ENCODE measurements around the gene IFT25.

The IFT25 gene

DNA sequence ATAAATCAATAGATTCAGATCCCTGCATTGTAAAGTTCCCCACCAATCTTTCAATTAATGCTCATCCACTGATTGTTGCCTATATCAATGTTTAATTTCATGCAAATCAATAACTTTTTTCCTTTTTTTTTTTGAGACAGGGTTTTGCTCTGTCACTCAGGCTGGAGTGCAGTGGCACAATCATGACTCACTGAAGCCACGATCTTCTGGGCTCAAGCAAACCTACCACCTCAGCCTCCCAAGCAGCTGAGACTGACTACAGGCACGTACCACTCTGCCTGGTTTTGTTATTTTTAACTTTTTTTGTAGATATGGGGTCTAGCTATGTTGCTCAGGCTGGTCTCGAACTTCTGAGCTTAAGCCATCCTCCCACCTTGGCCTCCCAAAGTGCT is 25.8 kb downstream of the IFT25 start:
- H3K4me3 Mint-ChIP-seq: no peak overlapping the region
- H3K27me3 Mint-ChIP-seq: no peaks in the 10 kb centered on the region
- peak overlapping the region; percentile 82 for H3K27ac Mint-ChIP-seq
- no peaks in the 10 kb centered on the region for H3K9me3 Mint-ChIP-seq (ENCODE audit: low read depth)
- peaks cover 27% of the 10 kb centered on the region for H3K4me1 Mint-ChIP-seq (ENCODE audit: low read depth)
- H3K36me3 Mint-ChIP-seq: peaks cover 13% of the 10 kb centered on the region

- Mint-ChIP-seq H3K27me3 (no peaks in the 10 kb centered on the region), H3K4me1 (ENCODE audit: low read depth) (peaks cover 27% of the 10 kb centered on the region), H3K36me3 (peaks cover 11% of the 10 kb centered on the region), H3K9me3 (ENCODE audit: low read depth) (no peaks in the 10 kb centered on the region), H3K27ac (no peak overlapping the region), H3K4me3 (no peak overlapping the region)
These were observed 27.2 kb downstream of the IFT25 start for GRCh38 chr1:53918343-53918742.

DNA sequence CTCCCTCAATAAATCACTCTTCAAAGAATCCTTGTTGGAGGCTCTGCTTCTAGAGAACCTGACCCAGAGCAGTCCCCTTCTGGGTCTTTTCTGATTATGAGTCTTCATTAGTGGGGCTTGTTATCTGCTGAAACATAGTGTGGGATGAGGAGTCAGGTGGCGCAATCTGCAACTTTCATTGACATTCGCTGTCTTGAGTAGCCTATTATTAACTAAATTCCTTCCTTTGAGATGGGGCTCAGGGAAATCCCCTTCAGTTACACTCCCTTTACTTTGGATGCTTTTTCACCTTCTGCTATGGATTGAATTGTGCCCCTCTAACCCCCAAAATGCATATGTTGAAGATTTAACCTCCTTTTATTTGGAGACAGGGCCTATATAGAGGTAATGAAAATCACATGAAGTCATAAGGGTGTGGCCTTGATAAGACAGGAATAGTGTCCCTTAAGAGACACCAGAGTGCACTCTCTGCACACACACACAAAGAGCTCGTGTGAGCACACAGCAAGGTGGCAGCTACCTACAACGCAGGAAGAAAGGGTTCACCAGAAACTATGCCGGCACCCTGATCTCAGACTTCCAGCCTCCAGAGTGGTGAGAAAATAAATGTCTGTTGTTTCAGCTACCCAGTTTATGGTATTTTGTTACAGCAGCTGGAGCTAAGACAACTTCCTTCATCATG is 32.0 kb downstream of the IFT25 start:
- no peak overlapping the region for H3K27ac Mint-ChIP-seq
- H3K27me3 Mint-ChIP-seq: no peaks in the 10 kb centered on the region
- peaks cover 15% of the 10 kb centered on the region for H3K4me1 Mint-ChIP-seq (ENCODE audit: low read depth)
- H3K9me3 Mint-ChIP-seq (ENCODE audit: low read depth): no peaks in the 10 kb centered on the region
- no peak overlapping the region for H3K4me3 Mint-ChIP-seq
- H3K36me3 Mint-ChIP-seq: peaks cover 6% of the 10 kb centered on the region

DNA sequence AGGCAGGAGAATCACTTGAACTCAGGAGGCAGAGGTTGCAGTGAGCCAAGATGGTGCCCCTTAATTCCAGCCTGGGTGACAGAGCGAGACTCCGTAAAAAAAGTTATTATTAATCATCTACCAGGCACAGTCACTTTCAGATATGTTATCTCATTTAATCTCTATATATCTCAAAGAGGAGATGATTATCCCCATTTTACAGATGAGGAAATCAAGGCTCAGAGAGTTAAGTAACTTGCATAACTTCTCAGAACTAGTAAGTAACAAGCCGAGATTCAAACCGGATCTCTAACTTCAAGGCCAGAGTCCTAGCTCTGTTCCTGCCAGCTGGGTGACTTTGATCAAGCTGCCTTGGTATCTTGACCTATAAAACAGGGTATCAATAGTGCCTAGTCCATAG is 34.1 kb downstream of the IFT25 start:
- H3K9me3 Mint-ChIP-seq (ENCODE audit: low read depth): no peaks in the 10 kb centered on the region
- H3K27me3 Mint-ChIP-seq: no peaks in the 10 kb centered on the region
- H3K36me3 Mint-ChIP-seq: peaks cover 2% of the 10 kb centered on the region
- no peak overlapping the region for H3K27ac Mint-ChIP-seq
- H3K4me3 Mint-ChIP-seq: no peak overlapping the region
- H3K4me1 Mint-ChIP-seq (ENCODE audit: low read depth): peaks cover 10% of the 10 kb centered on the region

GRCh38 chr1:53909946-53910345 is 35.6 kb downstream of the IFT25 start:
- Mint-ChIP-seq H3K9me3 (ENCODE audit: low read depth) (no peaks in the 10 kb centered on the region), H3K27ac (no peak overlapping the region), H3K4me3 (no peak overlapping the region), H3K36me3 (no peaks in the 10 kb centered on the region), H3K4me1 (ENCODE audit: low read depth) (no peaks in the 10 kb centered on the region), H3K27me3 (no peaks in the 10 kb centered on the region)

- no peaks in the 10 kb centered on the region for H3K4me1 Mint-ChIP-seq (ENCODE audit: low read depth)
- H3K36me3 Mint-ChIP-seq: no peaks in the 10 kb centered on the region
These were observed 39.4 kb downstream of the IFT25 start for GRCh38 chr1:53906121-53906520.

GRCh38 chr1:53905509-53905908 is 40.0 kb downstream of the IFT25 start:
- Mint-ChIP-seq H3K27me3 (no peaks in the 10 kb centered on the region), H3K27ac (no peak overlapping the region), H3K36me3 (no peaks in the 10 kb centered on the region), H3K9me3 (ENCODE audit: low read depth) (no peaks in the 10 kb centered on the region), H3K4me1 (ENCODE audit: low read depth) (no peaks in the 10 kb centered on the region), H3K4me3 (no peak overlapping the region)

More at GRCh38 chr1:53906121-53906520, 39.4 kb downstream of the IFT25 start:
- Mint-ChIP-seq H3K27me3 (no peaks in the 10 kb centered on the region), H3K9me3 (ENCODE audit: low read depth) (no peaks in the 10 kb centered on the region), H3K4me3 (no peak overlapping the region), H3K27ac (no peak overlapping the region)

DNA sequence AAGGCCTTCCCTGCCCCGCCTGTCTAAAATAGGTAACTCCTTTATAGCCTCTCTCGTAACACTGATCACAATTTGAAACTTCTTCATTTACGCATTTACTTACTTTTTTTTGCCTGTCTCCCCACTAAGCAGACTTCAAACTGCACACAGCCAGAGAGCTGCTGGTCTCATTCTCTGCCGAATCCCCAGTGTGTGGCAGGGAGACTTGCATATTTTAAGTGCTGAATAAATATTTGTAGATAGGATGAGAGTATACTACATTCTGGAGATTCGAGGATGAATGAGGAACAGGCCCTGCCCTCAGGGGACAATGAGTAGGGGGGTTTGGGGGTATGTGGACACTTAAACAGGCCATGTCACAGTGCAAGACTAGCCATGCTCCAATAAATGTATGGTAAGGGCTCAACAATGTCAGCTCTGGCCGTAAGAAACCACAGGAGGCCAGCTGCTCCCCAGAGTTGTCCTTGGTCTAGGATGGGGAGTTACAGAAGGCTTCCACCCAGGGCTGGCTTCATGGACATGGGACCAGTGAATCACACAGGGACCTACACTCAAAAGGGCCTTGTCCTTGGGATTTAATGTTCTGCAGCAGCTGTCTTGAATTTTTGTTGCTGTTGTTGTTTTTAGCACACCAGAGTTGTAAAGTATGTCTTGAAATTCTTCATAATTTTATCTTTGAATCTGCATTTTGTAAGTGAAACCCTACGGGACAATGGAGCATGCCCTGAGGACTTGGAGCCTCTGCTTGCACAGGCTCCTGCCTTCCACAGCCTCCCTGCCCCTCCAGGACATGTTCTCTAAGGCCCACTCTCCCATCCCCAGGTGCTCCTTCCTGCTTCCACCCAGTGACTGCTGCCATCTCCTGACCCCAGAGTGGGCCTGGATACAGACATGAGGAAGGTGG is 43.0 kb downstream of the IFT25 start:
- no peaks in the 10 kb centered on the region for H3K27me3 Mint-ChIP-seq
- H3K4me3 Mint-ChIP-seq: no peak overlapping the region
- H3K36me3 Mint-ChIP-seq: peaks cover 3% of the 10 kb centered on the region
- H3K9me3 Mint-ChIP-seq (ENCODE audit: low read depth): no peaks in the 10 kb centered on the region
- no peaks in the 10 kb centered on the region for H3K4me1 Mint-ChIP-seq (ENCODE audit: low read depth)
- H3K27ac Mint-ChIP-seq: no peak overlapping the region

DNA sequence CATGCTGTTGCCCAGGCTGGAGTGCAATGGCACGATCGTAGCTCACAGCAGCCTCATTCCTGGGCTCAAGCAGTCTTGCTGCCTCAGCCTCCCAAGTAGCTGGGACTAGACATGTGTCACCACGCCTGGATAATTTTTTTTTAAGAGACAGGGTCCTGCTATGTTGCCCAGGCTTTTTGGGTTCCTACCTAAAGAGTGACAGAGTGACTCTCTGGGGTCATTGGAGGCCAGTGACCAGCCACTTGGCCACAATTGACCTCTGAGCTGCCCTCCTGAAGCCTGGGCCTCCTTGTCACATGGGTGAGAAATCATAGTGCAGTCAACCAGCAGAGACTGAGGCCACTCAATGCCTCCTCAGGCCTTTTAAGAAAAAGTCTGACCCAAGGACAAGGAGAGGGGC is 45.8 kb downstream of the IFT25 start:
- Mint-ChIP-seq H3K4me1 (ENCODE audit: low read depth) (no peaks in the 10 kb centered on the region), H3K27ac (no peak overlapping the region), H3K27me3 (peaks cover 4% of the 10 kb centered on the region), H3K9me3 (ENCODE audit: low read depth) (no peaks in the 10 kb centered on the region), H3K36me3 (peaks cover 10% of the 10 kb centered on the region), H3K4me3 (no peak overlapping the region)

DNA sequence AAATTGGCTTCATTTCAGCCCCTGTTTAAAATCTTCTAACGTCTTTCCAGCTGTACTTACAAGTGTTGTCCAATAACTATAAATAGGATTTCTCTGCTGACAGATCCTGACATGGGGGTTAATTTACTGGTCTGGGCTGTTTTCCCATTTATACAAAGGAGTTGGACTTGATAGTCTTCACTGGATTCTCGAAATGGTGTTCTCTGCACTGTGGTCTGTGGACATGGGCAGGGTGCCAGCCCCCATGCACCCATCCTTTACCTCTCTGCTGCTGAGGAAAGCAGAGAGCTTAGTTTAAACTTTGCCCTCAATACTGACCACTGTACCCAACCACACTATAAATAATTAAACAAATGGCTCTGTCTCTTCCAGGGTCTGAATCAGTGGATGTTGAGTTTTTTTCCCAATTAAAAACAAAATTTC is 46.3 kb downstream of the IFT25 start:
- H3K27me3 Mint-ChIP-seq: peaks cover 7% of the 10 kb centered on the region
- peaks cover 11% of the 10 kb centered on the region for H3K36me3 Mint-ChIP-seq
- H3K4me3 Mint-ChIP-seq: no peak overlapping the region
- H3K4me1 Mint-ChIP-seq (ENCODE audit: low read depth): no peaks in the 10 kb centered on the region
- no peaks in the 10 kb centered on the region for H3K9me3 Mint-ChIP-seq (ENCODE audit: low read depth)
- no peak overlapping the region for H3K27ac Mint-ChIP-seq

DNA sequence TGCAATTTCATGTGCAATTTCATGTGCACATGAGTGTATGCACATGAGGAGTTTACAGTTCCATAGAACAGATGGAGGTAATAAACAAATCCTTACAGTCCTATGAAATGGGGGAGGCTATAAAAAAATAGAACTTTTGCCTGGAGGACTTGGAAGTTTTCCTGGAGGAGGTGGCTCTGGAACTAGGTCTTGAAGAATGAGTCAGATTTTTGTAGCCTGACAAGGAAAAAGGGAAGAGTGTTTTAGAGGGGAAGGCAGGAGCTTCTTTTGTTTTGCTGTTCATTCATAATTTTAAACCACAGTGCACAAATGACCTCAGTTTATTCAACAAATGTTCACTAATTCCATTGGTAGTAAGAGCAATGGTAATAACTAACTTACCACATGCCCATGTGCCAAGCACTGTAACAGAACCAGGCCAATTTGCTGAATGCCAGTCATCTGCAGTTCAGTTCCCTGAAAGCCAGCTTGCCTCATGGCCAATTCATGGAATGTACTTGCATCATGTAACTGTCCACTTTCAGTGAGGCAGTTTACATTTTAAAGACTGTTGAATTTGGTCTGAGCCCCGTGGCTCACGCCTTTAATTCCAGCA is 48.8 kb downstream of the IFT25 start:
- Mint-ChIP-seq H3K27me3 (peaks cover 7% of the 10 kb centered on the region), H3K4me3 (no peak overlapping the region), H3K4me1 (ENCODE audit: low read depth) (no peaks in the 10 kb centered on the region), H3K27ac (no peak overlapping the region), H3K36me3 (peaks cover 11% of the 10 kb centered on the region), H3K9me3 (ENCODE audit: low read depth) (no peaks in the 10 kb centered on the region)

DNA sequence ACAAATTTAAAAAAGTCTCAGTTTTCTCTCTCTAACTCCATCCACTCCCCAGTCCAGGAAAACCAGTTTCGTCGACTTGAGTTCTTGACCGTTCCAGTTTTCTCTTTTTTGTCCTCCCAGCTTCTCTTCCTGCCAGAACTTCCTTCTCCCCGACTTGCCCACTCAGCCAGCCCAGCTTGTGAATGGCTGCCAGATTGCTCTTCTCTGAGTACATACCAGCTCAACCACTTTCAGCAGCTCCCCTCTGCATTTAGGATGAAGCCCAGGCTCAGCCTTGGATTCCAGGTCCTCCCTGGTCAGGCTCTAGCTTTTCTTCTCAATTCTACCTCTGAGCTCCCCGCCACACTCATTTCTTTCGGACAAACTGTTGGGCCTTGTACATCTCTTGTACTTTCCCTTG is 50.1 kb downstream of the IFT25 start:
- H3K27me3 Mint-ChIP-seq: peaks cover 7% of the 10 kb centered on the region
- H3K36me3 Mint-ChIP-seq: peaks cover 11% of the 10 kb centered on the region
- H3K4me3 Mint-ChIP-seq: no peak overlapping the region
- H3K4me1 Mint-ChIP-seq (ENCODE audit: low read depth): peaks cover 11% of the 10 kb centered on the region
- no peak overlapping the region for H3K27ac Mint-ChIP-seq
- no peaks in the 10 kb centered on the region for H3K9me3 Mint-ChIP-seq (ENCODE audit: low read depth)

DNA sequence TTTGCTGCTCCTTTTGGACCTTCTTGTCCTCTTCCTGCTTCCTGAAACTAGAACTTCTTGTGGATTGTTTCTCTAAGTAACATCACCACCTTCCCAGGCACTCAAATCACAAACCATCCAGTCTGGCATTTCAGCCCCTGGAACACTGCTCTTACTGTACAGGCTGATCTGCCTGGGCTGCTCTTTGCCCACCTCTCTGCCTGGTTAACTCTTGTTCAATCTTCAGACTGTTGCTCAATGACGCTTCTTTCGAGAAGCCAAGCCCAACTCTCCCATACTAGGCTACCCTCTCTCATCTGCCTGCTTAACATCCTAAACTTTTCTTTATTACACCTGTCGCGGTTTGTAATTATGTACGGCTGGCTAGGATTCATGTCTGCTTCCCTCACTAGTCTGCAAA is 50.9 kb downstream of the IFT25 start:
- Mint-ChIP-seq H3K4me1 (ENCODE audit: low read depth) (peaks cover 17% of the 10 kb centered on the region), H3K27me3 (peaks cover 7% of the 10 kb centered on the region), H3K9me3 (ENCODE audit: low read depth) (no peaks in the 10 kb centered on the region), H3K36me3 (peaks cover 11% of the 10 kb centered on the region), H3K27ac (peak overlapping the region; percentile 5), H3K4me3 (no peak overlapping the region)

DNA sequence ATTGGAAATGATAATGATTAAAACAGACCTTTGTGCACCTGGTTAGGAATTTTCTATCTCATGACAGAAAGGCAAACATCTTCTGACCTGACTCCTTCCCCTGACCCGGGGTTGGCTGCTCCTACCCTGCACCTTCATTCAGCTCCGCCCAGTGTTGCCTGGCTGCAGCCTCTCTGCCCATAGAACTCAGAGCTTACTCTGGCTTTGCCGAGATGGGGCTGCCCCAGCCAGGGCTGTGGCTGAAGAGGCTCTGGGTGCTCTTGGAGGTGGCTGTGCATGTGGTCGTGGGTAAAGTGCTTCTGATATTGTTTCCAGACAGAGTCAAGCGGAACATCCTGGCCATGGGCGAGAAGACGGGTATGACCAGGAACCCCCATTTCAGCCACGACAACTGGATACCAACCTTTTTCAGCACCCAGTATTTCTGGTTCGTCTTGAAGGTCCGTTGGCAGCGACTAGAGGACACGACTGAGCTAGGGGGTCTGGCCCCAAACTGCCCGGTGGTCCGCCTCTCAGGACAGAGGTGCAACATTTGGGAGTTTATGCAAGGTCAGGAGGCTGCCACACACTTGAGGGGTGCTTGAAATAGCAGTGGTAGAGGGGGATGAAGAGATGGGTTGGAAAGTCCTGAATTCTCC is 51.4 kb downstream of the IFT25 start, which contains the start of gene DIO1:
DIO1 (plus strand) TSS at position 189 of the 638 bp plus-strand sequence; CDS start at position 213, 24 bp downstream.
- no peak within 1 kb of the TSS for H3K4me3 Mint-ChIP-seq
- H3K36me3 Mint-ChIP-seq: peaks cover 11% of the 10 kb centered on the region

GRCh38 chr1:53892911-53893310 is 52.6 kb downstream of the IFT25 start:
- no peaks in the 10 kb centered on the region for H3K9me3 Mint-ChIP-seq (ENCODE audit: low read depth)
- peaks cover 7% of the 10 kb centered on the region for H3K27me3 Mint-ChIP-seq
- H3K4me3 Mint-ChIP-seq: no peak overlapping the region
- peaks cover 9% of the 10 kb centered on the region for H3K36me3 Mint-ChIP-seq
- H3K27ac Mint-ChIP-seq: peak overlapping the region; percentile 58
- H3K4me1 Mint-ChIP-seq (ENCODE audit: low read depth): peaks cover 28% of the 10 kb centered on the region

More for the DNA sequence above, 51.4 kb downstream of the IFT25 start, which contains the start of gene DIO1:
- Mint-ChIP-seq H3K4me1 (ENCODE audit: low read depth) (peaks cover 17% of the 10 kb centered on the region), H3K9me3 (ENCODE audit: low read depth) (no peaks in the 10 kb centered on the region), H3K27me3 (peaks cover 7% of the 10 kb centered on the region), H3K27ac (peak within 1 kb of the TSS; percentile 58)
